GM12865 (cell line): ENCODE data around the gene CTNND2.

Source experiments
- DNase-seq: peaks from one replicate; pipeline ENCODE4 v3.0.0; 2010; ENCODE audit warnings: low read depth
- H3K4me3 ChIP-seq: 2 replicates; pipeline ENCODE4 v1.5.1; 2011; ENCODE audit warnings: mild to moderate bottlenecking, low read depth, low read length, control low read depth
- TF ChIP-seq, protein P1 (sequence below): IDR thresholded peaks from 2 replicates; pipeline ENCODE4 v1.5.1; 2011; ENCODE audit warnings: low read length, control low read depth, low read depth, inconsistent platforms; ENCODE audit not compliant: insufficient read depth; ENCODE audit errors: missing control alignments

The CTNND2 gene

DNA sequence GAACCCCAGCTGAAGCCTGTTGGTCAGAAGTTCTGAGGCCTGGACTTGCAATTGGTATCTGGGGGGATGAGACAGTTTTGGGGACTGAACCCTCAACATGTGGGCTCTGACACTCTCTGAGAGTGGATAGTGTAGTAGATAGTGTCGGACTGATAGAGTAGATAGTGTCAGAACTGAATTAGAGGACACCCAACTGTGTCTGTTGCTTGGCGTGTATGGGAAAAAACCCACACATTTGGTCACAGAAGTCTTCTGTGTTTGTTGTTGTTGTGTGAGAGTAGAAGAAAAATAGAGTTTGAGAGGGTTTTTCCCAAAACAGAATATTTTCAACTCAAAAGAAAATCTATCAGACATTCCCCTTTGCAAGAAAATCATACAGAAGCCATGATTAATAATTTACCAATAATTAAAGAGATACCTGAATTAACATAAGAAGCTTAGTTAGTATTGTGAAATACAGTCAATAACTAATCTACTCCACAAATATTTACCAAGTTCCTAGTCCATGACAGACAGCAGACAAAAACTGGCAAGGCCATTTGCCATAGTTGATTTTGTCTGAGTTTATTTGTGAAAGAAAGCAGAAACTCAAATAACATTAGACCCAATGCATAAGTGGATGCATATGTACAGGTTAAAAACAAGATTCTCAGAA, 170.9 kb downstream of the CTNND2 start:
- H3K4me3 ChIP-seq: no peak overlapping the region
- TF ChIP-seq, protein P1, sequence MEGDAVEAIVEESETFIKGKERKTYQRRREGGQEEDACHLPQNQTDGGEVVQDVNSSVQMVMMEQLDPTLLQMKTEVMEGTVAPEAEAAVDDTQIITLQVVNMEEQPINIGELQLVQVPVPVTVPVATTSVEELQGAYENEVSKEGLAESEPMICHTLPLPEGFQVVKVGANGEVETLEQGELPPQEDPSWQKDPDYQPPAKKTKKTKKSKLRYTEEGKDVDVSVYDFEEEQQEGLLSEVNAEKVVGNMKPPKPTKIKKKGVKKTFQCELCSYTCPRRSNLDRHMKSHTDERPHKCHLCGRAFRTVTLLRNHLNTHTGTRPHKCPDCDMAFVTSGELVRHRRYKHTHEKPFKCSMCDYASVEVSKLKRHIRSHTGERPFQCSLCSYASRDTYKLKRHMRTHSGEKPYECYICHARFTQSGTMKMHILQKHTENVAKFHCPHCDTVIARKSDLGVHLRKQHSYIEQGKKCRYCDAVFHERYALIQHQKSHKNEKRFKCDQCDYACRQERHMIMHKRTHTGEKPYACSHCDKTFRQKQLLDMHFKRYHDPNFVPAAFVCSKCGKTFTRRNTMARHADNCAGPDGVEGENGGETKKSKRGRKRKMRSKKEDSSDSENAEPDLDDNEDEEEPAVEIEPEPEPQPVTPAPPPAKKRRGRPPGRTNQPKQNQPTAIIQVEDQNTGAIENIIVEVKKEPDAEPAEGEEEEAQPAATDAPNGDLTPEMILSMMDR: no peak
- DNase-seq: no peak

DNA sequence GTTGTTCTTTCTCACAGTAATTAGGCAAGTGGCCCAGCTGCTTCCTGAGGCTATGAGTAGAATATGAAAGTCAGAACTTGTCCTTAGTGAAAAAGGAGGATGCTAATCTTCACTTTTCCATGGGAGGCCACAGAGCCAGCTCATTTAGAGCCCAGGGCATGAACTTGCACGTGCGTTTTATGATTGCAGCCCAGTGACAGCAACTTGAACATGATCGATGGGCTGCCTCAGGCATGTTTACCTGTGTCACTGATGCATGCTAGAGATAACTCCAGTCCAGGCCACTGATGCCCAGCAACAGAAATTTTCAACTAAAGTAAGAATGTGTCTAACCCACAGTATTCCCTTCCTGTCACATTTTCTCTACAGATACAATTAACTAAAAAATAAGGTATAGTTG, 179.3 kb downstream of the CTNND2 start:
- no peak overlapping the region for H3K4me3 ChIP-seq
- no peak for DNase-seq
- TF ChIP-seq, protein P1: no peak

DNA sequence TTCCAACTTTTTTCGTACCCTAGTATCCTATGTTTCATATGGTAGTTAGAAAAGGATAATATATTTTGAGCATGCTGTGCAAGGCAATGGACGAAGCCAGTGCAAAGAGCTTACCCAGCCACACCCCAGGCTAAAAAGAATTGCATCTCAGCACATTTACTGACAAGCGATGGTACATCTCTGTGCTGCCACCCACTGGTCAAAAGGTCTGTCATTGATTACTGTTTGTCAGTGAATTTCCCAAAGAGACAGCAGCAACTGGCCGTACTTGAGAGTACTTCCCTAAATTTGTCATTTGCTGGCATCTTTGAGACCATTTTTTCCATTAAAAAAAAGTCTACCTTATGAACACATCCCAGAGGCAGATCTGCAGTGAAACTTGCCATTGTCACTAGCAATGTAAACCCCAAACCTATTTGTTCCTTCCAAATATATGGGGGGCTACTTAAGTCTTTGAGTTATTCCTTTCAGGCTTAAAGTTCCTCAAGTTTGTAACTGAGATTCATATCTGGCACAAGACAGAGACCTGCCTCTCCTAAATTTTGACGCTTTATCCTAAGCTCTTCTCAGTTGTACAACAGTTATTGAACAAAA, 184.3 kb downstream of the CTNND2 start:
- no peak overlapping the region for H3K4me3 ChIP-seq
- TF ChIP-seq, protein P1: peak; percentile 41
- DNase-seq: peak; percentile 53

DNA sequence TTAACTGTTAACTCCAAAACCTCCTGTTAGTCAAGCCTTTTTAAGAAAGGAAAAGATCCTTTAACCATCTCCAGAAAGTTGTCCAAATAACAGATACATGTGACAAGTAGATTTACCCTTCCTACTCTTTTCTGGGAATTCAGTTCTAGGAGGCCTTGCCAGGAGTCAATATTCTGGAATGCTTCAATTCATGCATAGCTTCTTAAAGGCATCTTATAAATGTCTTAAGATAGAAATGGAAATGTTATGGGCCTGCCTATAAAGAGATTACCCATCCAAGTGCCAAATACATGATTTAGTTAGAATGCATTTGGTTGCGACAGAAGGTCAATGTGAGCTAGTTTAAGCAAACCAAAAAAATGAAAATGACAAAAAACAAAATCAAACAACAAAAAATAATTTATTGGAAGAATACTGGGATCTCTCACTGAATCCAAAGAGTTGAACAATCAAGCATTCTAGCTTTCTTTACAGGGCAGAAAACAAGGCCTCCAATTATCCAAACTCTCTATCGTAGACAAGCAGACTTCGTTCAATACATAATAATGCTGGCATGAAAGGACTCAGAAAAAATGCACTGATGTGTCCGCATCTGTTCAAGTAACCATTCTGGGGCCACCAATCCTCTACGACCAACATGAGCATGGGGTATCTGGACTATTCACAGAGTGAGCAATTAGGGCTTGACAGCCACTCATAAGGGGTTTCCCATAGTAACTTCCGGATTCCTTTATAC, 188.6 kb downstream of the CTNND2 start:
- no peak overlapping the region for H3K4me3 ChIP-seq
- no peak for DNase-seq
- TF ChIP-seq, protein P1: no peak

DNA sequence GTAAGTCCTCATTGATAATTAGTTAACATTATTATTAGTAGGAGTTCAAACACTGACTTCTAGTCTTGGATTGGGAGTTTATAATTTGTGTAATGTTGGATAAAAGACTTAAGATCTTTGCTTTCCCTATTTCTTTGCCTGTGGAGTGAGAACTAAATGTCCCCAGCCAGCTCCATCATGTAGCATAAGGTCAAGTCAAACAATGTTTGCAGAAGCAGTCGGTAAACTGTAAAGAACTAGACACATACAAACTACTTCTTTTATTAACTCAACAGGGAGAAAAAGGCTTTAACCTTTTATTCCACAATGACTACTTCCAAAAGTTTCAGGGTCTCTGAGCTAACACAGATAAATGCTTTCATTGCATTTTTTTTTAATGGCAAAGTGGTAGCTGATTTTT, 192.3 kb downstream of the CTNND2 start:
- no peak for DNase-seq
- TF ChIP-seq, protein P1: no peak
- no peak overlapping the region for H3K4me3 ChIP-seq

DNA sequence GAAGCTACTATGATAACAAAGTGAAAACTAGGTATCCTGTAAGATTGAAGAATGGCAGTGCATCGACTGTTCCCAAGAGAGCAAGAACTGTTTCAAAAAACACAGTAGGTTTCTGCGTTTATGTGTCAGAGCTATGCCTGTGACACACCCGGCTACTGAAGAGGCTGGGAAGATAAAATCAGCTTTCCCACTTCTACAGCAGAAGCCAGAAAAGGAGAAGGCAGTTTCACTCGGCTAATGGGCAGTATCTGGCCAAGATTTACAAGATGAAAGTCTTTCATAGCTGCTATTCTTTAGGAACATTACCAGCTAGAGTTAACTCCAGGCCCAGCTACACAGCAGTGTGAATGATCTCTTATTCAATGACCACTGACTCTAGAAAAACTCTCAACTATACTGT, 195.2 kb downstream of the CTNND2 start:
- H3K4me3 ChIP-seq: no peak overlapping the region
- no peak for DNase-seq
- TF ChIP-seq, protein P1: no peak
